HL-60 (cell line): ENCODE results near the gene MMP19.

Experiments used
- DNase-seq, 2 experiments: peaks; one replicate each; pipeline ENCODE4 v3.0.0-alpha.2; 2010 to 2020; ENCODE audit warnings: low read depth in 1 of 2, low spot score in 1 of 2
- H3K27ac ChIP-seq: fragments of 250-450 bp; sonication (Bioruptor Pico); replicated peaks from 2 replicates; pipeline ENCODE4 v1.5.1; 2020; ENCODE audit warnings: mild to moderate bottlenecking, moderate library complexity
- H3K27me3 ChIP-seq: fragments of 250-450 bp; sonication (Bioruptor Pico); 2 replicates; pipeline ENCODE4 v1.5.1; 2021; ENCODE audit warnings: mild to moderate bottlenecking, moderate library complexity; ENCODE audit not compliant: insufficient read depth, poor library complexity, severe bottlenecking
- H3K4me3 ChIP-seq: replicated peaks from 2 replicates; pipeline ENCODE4 v1.5.1; 2011; ENCODE audit warnings: mild to moderate bottlenecking, control low read depth, low read length; ENCODE audit not compliant: insufficient read depth
- CTCF ChIP-seq: IDR thresholded peaks from one replicate; pipeline ENCODE4 v1.5.1; 2011; ENCODE audit warnings: low read length, control low read depth, inconsistent platforms; ENCODE audit not compliant: insufficient read depth
- GABPA ChIP-seq: IDR thresholded peaks from 2 replicates; pipeline ENCODE4 v1.6.1; 2012; ENCODE audit warnings: low read depth
- POLR2AphosphoS5 ChIP-seq: IDR thresholded peaks from 2 replicates; pipeline ENCODE4 v1.6.1; 2012; ENCODE audit warnings: low read depth
- REST ChIP-seq: IDR thresholded peaks from 2 replicates; pipeline ENCODE4 v1.6.1; 2012; ENCODE audit warnings: low read depth; ENCODE audit not compliant: insufficient replicate concordance
- SPI1 ChIP-seq: IDR thresholded peaks from 2 replicates; pipeline ENCODE4 v1.6.1; 2012; ENCODE audit warnings: low read depth, mild to moderate bottlenecking, borderline replicate concordance

MMP19 gene

GRCh38 chr12:55843431-55843830 lies 695 bp upstream of the MMP19 start:
- Histone ChIP-seq H3K4me3 (no peak overlapping the region), H3K27ac (no peak overlapping the region)
- TF ChIP-seq SPI1, result no peak
- no peak for TF ChIP-seq CTCF
- no peak for TF ChIP-seq GABPA
- TF ChIP-seq POLR2AphosphoS5, result no peak
- TF ChIP-seq REST, result no peak

GRCh38 chr12:55840581-55841351 lies 2.0 kb downstream of the MMP19 start:
- DNase-seq, result no peak
- Histone ChIP-seq H3K27ac (no peak overlapping the region), H3K27me3 (no peaks in the 10 kb centered on the region), H3K4me3 (no peak overlapping the region)
- TF ChIP-seq POLR2AphosphoS5, result no peak
- TF ChIP-seq REST, result no peak
- TF ChIP-seq SPI1, result no peak
- no peak for TF ChIP-seq CTCF
- TF ChIP-seq GABPA, result no peak

More at GRCh38 chr12:55843431-55843830, 695 bp upstream of the MMP19 start:
- DNase-seq, result no peak
- no peaks in the 10 kb centered on the region for H3K27me3 ChIP-seq

- H3K27me3 ChIP-seq, result no peaks in the 10 kb centered on the region
- TF ChIP-seq POLR2AphosphoS5 (no peak), SPI1 (no peak), REST (no peak)
- no peak overlapping the region for H3K4me3 ChIP-seq
- DNase-seq, result no peak
- no peak overlapping the region for H3K27ac ChIP-seq
Observed at GRCh38 chr12:55839345-55840140, 3.2 kb downstream of the MMP19 start.
